OCI-LY3 (cell line): ENCODE measurements around the gene MACROD2.

Experiments
- H2AFZ ChIP-seq: fragments of 200-600, 300-600 bp; shearing (Covaris generic); 2 replicates; pipeline ENCODE4 v1.6.0; 2014; ENCODE audit warnings: antibody characterized with exemption, low read depth, low read length
- H3K27ac ChIP-seq: fragments of 200-600, 300-600 bp; sonication (generic); 2 replicates; pipeline ENCODE4 v1.5.1; 2014; ENCODE audit warnings: mild to moderate bottlenecking, low read length, moderate library complexity, mixed read lengths
- H3K27me3 ChIP-seq: fragments of 200-600, 300-600 bp; sonication (generic); 2 replicates; pipeline ENCODE4 v1.6.1; 2014; ENCODE audit warnings: low read depth, low read length, mixed read lengths
- H3K36me3 ChIP-seq: fragments of 200-600, 300-600 bp; sonication (generic); replicated peaks from 2 replicates; pipeline ENCODE3; 2014; ENCODE audit warnings: low read depth, low read length, mixed read lengths
- H3K4me1 ChIP-seq: fragments of 300-600, 200-600 bp; sonication (generic); 2 replicates; pipeline ENCODE4 v1.6.1; 2014; ENCODE audit warnings: low read length, mixed read lengths
- H3K4me2 ChIP-seq: fragments of 200-600, 300-600 bp; sonication (generic); 2 replicates; pipeline ENCODE4 v1.6.1; 2014; ENCODE audit warnings: low read length, mixed read lengths
- H3K4me3 ChIP-seq: fragments of 300-600, 200-600 bp; sonication (generic); 2 replicates; pipeline ENCODE4 v1.5.1; 2014; ENCODE audit warnings: antibody characterized with exemption, mild to moderate bottlenecking, low read length, moderate library complexity
- H3K79me2 ChIP-seq: fragments of 300-600, 200-600 bp; shearing (Covaris generic); 2 replicates; pipeline ENCODE4 v1.6.1; 2014; ENCODE audit warnings: mild to moderate bottlenecking, low read length, mixed read lengths
- H3K9ac ChIP-seq: fragments of 300-600, 200-600 bp; shearing (Covaris generic); 2 replicates; pipeline ENCODE4 v1.6.0; 2014; ENCODE audit warnings: mild to moderate bottlenecking, low read length, moderate library complexity
- H3K9me3 ChIP-seq: fragments of 200-600, 300-600 bp; shearing (Covaris generic); 2 replicates; pipeline ENCODE4 v1.6.1; 2014; ENCODE audit warnings: low read length, mixed read lengths; ENCODE audit not compliant: insufficient read depth
- H4K20me1 ChIP-seq: fragments of 200-600, 300-600 bp; sonication (generic); 2 replicates; pipeline ENCODE4 v1.6.1; 2016; ENCODE audit warnings: low read length, mixed read lengths; ENCODE audit not compliant: insufficient read depth
- CTCF ChIP-seq: fragments of 200-600, 300-600 bp; sonication (generic); IDR thresholded peaks from 2 replicates; pipeline ENCODE4 v1.5.1; 2014; ENCODE audit warnings: antibody characterized with exemption, low read length, low read depth
- EZH2phosphoT487 ChIP-seq: fragments of 200-600 bp; shearing (Covaris generic); IDR thresholded peaks from 2 replicates; pipeline ENCODE4 v1.6.1; 2018; ENCODE audit warnings: antibody characterized with exemption, mixed run types, low read depth

The MACROD2 gene

GRCh38 chr20:16082051-16082550 lies 2086.8 kb downstream of the MACROD2 start:
- Histone ChIP-seq H3K27me3 (no peaks in the 10 kb centered on the region), H3K4me1 (peaks cover 22% of the 10 kb centered on the region), H3K4me2 (no peak overlapping the region), H3K27ac (no peak overlapping the region), H3K9ac (no peak overlapping the region), H2AFZ (no peak overlapping the region), H4K20me1 (no peaks in the 10 kb centered on the region), H3K9me3 (peaks cover 9% of the 10 kb centered on the region; the same call in 1 of the 2 replicates), H3K4me3 (no peak overlapping the region), H3K36me3 (no peaks in the 10 kb centered on the region), H3K79me2 (no peaks in the 10 kb centered on the region)
- TF ChIP-seq EZH2phosphoT487 (no peak), CTCF (no peak)

GRCh38 chr20:16083639-16084280 lies 2088.4 kb downstream of the MACROD2 start:
- Histone ChIP-seq H3K9ac (no peak overlapping the region), H2AFZ (no peak overlapping the region), H3K27ac (no peak overlapping the region), H3K9me3 (peaks cover 9% of the 10 kb centered on the region; the same call in 1 of the 2 replicates), H3K4me1 (peaks cover 12% of the 10 kb centered on the region), H3K27me3 (no peaks in the 10 kb centered on the region), H3K4me2 (peak overlapping the region; percentile 23), H3K36me3 (no peaks in the 10 kb centered on the region), H4K20me1 (no peaks in the 10 kb centered on the region), H3K4me3 (no peak overlapping the region), H3K79me2 (no peaks in the 10 kb centered on the region)
- no peak for TF ChIP-seq CTCF
- no peak for TF ChIP-seq EZH2phosphoT487

GRCh38 chr20:16095226-16095625 lies 2099.9 kb downstream of the MACROD2 start:
- Histone ChIP-seq H3K27ac (no peak overlapping the region), H3K9ac (no peak overlapping the region), H3K4me1 (no peaks in the 10 kb centered on the region), H3K36me3 (no peaks in the 10 kb centered on the region), H2AFZ (no peak overlapping the region), H3K9me3 (peaks cover 2% of the 10 kb centered on the region; the same call in 1 of the 2 replicates), H4K20me1 (no peaks in the 10 kb centered on the region), H3K79me2 (no peaks in the 10 kb centered on the region), H3K4me3 (no peak overlapping the region), H3K4me2 (no peak overlapping the region), H3K27me3 (no peaks in the 10 kb centered on the region)
- no peak for TF ChIP-seq CTCF
- TF ChIP-seq EZH2phosphoT487 = no peak

- TF ChIP-seq EZH2phosphoT487 (no peak), CTCF (no peak)
- Histone ChIP-seq H3K9ac (no peak overlapping the region), H3K36me3 (no peaks in the 10 kb centered on the region), H3K4me1 (no peaks in the 10 kb centered on the region), H2AFZ (no peak overlapping the region), H3K4me2 (no peak overlapping the region), H3K27me3 (no peaks in the 10 kb centered on the region), H3K9me3 (no peaks in the 10 kb centered on the region), H3K79me2 (no peaks in the 10 kb centered on the region), H4K20me1 (no peaks in the 10 kb centered on the region), H3K27ac (no peak overlapping the region), H3K4me3 (no peak overlapping the region)
These were observed 2101.5 kb downstream of the MACROD2 start for GRCh38 chr20:16096756-16097326.
